Measurements from ENCODE around the gene SGO2. TPM values are rescaled to one million over a fixed set of nuclear protein-coding genes. Genes with fewer than 3 reads are reported as not detected.

The SGO2 gene
- total and polyA plus RNA-seq, 2 of the 13 experiments (the other 11 are each of a cell fraction or from before 2014, with no cell fraction given) = 5.1 to 16.2 TPM

DNA sequence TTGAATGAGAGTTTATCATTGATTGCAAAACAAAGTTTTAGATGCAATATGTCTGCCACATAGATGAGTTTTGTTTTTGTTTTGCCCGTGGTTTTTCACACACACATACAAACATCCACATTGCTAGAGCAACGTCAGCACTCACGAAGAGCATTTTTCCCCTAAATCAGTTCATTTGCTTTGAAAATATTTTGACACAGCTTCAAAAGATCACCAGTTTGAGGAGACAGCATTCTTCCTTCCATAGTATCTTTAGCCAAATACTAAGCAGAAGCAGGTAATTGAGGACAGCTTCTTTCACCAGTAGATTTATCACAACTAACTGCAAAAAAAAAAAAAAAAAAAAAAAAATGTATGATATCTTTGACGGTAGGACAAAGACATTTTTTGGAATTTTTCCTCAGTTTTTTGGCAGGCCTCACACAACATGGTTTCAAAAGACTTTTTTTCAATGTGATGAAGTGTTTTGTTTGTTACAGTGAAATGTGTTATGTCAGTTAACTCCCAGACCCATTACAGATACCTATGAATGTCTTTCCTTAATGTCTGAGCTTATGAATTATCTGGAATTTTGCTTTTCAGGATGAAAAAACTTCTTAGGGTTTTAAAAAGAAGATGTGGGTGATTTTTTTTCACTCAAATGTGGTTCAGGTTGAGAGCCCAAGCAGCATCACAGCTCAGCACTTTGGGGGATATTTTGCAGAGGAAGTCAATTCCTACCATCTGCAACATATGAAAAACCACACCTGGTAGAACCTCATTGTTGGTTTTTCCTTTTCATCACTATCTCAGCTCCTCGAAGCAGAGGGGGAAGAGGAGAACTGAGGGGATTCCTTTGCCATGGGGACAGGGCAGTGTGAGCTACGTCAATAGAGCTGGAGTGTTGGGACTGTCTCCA is 91.4 kb downstream of the SGO2 start:
- no peak overlapping the region for H3K9ac ChIP-seq (ENCODE audit: insufficient read depth, low read depth, low read length)
- intact Hi-C loops (cut with micrococcal nuclease; ENCODE audit: unreplicated experiment) (no loop called here), in situ Hi-C loops (cut with HindIII; ENCODE audit: extremely low pct_ligation_motif_present, low pct_unique_long_range_greater_than_20kb) (no loop called here)
- no peaks in the 10 kb centered on the region for H3K79me2 ChIP-seq (ENCODE audit: insufficient read depth, low read length)
- WGBS (ENCODE audit: low lambda C conversion rate) = 89% methylated on average over 6 of the region's 6 CpGs
- H3K27me3 ChIP-seq (ENCODE audit: control insufficient read depth in 1 of 2, insufficient read depth in 2 of 2, low read length in 2 of 2) = no peaks in the 10 kb centered on the region
- no peaks in the 10 kb centered on the region for H3K9me3 ChIP-seq (ENCODE audit: low read length)
- POLR2A ChIA-PET = interaction anchor here (0.7 to 4.4 kb wide), 4 partner anchors 13 to 39 kb away, joined by 3 to 33 read pairs (median 16); partner anchors contain the start of gene AOX1
- no peaks in the 10 kb centered on the region for H4K20me1 ChIP-seq (ENCODE audit: insufficient read depth, low read length)
- no peak for DNase-seq (ENCODE audit: low spot score)
- no peak overlapping the region for H2AFZ ChIP-seq (ENCODE audit: low read length)
- no peak overlapping the region for H3K27ac ChIP-seq (ENCODE audit: extremely low read length, insufficient read depth, low read length)
- no peak for ATAC-seq
- BruUV-seq (replicated peaks) = no TSS peak
- H3K4me2 ChIP-seq (ENCODE audit: low read depth, low read length) = no peak overlapping the region
- peaks cover 22% of the 10 kb centered on the region for H3K4me1 ChIP-seq (ENCODE audit: insufficient read depth, low read length)
- 0 out of 5 replicates have a peak, but pooled peaks cover 0 to 1% of the 10 kb centered on the region in 2 experiments for H3K36me3 ChIP-seq (replicated peaks in 1 of 2; ENCODE audit: control insufficient read depth in 1 of 2, insufficient read depth in 2 of 2, low read length in 2 of 2)
- H3K4me3 ChIP-seq (replicated peaks in 1 of 3; ENCODE audit: insufficient read depth in 1 of 3, low read depth in 2 of 3, low read length in 3 of 3) = no peak overlapping the region
- TF ChIP-seq TAF15 (IDR thresholded peaks at IDR 0.05; ENCODE audit: low read depth, low read length, poor library complexity, severe bottlenecking) (no peak), ZNF75D (CRISPR knock-in tag; IDR thresholded peaks at IDR 0.05; ENCODE audit: borderline replicate concordance) (no peak), IRF2 (CRISPR knock-in tag; IDR thresholded peaks at IDR 0.05) (no peak), JUNB (CRISPR knock-in tag; IDR thresholded peaks at IDR 0.05; ENCODE audit: borderline replicate concordance) (no peak), WIZ (CRISPR knock-in tag; IDR thresholded peaks at IDR 0.05) (no peak), ZSCAN30 (CRISPR knock-in tag; IDR thresholded peaks at IDR 0.05) (no peak), NONO (IDR thresholded peaks at IDR 0.05) (no peak), NONO (CRISPR knock-in tag; conservative IDR thresholded peaks at IDR 0.05) (no peak)
- FAIRE-seq = no peak
- CTCF ChIA-PET (ENCODE audit: low intra/inter-chr PET ratio, low total read pairs) = no interaction called here

DNA sequence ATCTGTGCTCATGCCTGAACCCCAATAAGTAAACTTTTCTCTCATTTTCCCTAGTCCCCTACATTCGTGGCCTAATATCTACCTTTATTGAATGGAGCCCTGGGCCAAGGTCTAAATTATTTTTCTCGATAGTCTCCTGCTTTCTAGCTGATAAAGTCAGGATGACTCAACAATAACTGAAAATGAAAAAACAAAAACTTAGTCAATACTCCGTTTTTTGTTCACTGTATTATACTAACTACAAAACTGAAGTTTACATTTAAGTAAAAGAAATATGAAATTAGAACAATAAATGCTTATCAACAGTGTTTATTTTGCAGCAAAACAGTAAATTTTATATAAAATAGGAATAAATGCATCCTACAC is 92.0 kb downstream of the SGO2 start:
- no peak overlapping the region for H3K4me2 ChIP-seq (ENCODE audit: low read depth, low read length)
- no peaks in the 10 kb centered on the region for H3K79me2 ChIP-seq (ENCODE audit: insufficient read depth, low read length)
- intact Hi-C loops (cut with micrococcal nuclease; ENCODE audit: unreplicated experiment) = no loop called here
- ChIA-PET POLR2A (interaction anchor here (1.6 kb wide), 1 partner anchor 31 kb away, joined by 3 read pairs; no protein-coding TSS in a partner anchor), CTCF (ENCODE audit: low intra/inter-chr PET ratio, low total read pairs) (no interaction called here)
- H3K27me3 ChIP-seq (ENCODE audit: control insufficient read depth in 1 of 2, insufficient read depth in 2 of 2, low read length in 2 of 2) = no peaks in the 10 kb centered on the region
- H3K4me1 ChIP-seq (ENCODE audit: insufficient read depth, low read length) = peaks cover 22% of the 10 kb centered on the region
- 81% methylated on average over 3 of the region's 3 CpGs for WGBS (ENCODE audit: low lambda C conversion rate)
- 0 out of 5 replicates have a peak, but pooled peaks cover 0 to 1% of the 10 kb centered on the region in 2 experiments for H3K36me3 ChIP-seq (replicated peaks in 1 of 2; ENCODE audit: control insufficient read depth in 1 of 2, insufficient read depth in 2 of 2, low read length in 2 of 2)
- no peak overlapping the region for H3K27ac ChIP-seq (ENCODE audit: extremely low read length, insufficient read depth, low read length)
- no peaks in the 10 kb centered on the region for H4K20me1 ChIP-seq (ENCODE audit: insufficient read depth, low read length)
- DNase-seq (ENCODE audit: low spot score) (no peak), ATAC-seq (no peak), FAIRE-seq (no peak)
- H2AFZ ChIP-seq (ENCODE audit: low read length) = no peak overlapping the region
- no peak overlapping the region for H3K9ac ChIP-seq (ENCODE audit: insufficient read depth, low read depth, low read length)
- 0 out of 2 replicates have a peak, but pooled peaks have one; percentile 31 for TF ChIP-seq NFE2L2 (IDR thresholded peaks at IDR 0.05; ENCODE audit: low read length)
- TF ChIP-seq PRPF4 (IDR thresholded peaks at IDR 0.05; ENCODE audit: low read depth, low read length, poor library complexity, severe bottlenecking) = no peak
- no peak overlapping the region for H3K4me3 ChIP-seq (replicated peaks in 1 of 3; ENCODE audit: insufficient read depth in 1 of 3, low read depth in 2 of 3, low read length in 3 of 3)
- in situ Hi-C loops (cut with HindIII; ENCODE audit: extremely low pct_ligation_motif_present, low pct_unique_long_range_greater_than_20kb) = no loop called here
- BruUV-seq (replicated peaks) = no TSS peak
- no peaks in the 10 kb centered on the region for H3K9me3 ChIP-seq (ENCODE audit: low read length)

All from HepG2 (cell line).